Lower leg skin (tissue), 3 donors: ENCODE data around the gene EPHA6.

Source experiments
- POLR2A ChIP-seq, 2 donors: fragments of 450-650 bp; IDR thresholded peaks; one replicate each; pipeline ENCODE4 v1.6.1; 2016 to 2017; ENCODE audit warnings: antibody characterized with exemption in 2 of 2, mild to moderate bottlenecking in 1 of 2, moderate library complexity in 1 of 2
- TF ChIP-seq, protein P1 (sequence below), 3 donors: fragments of 450-650 bp; IDR thresholded peaks; one replicate each; pipeline ENCODE4 v1.5.1; 2016; ENCODE audit warnings: antibody characterized with exemption in 3 of 3, mild to moderate bottlenecking in 3 of 3, moderate library complexity in 2 of 3

DNA sequence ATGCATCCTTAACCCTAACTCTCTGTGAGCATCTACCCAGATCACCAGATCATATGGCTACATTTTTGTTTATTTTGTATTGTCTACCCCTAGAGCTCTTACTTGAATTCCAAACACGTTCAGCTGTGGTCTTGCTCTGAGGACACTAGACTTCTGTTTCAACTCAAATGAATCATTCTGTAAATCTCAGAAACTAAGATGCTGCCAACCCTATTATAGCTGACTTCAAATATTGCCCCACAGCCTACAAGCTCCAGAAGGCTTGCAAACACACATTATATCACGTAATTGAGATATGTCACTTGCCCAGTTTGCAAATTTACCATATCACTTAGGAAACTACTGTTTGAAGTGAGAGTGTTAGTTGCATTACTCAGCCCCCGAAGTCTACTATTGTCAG, 524.0 kb downstream of the EPHA6 start:
- TF ChIP-seq POLR2A (IDR thresholded peaks at IDR 0.05) = no peak
- TF ChIP-seq, protein P1, sequence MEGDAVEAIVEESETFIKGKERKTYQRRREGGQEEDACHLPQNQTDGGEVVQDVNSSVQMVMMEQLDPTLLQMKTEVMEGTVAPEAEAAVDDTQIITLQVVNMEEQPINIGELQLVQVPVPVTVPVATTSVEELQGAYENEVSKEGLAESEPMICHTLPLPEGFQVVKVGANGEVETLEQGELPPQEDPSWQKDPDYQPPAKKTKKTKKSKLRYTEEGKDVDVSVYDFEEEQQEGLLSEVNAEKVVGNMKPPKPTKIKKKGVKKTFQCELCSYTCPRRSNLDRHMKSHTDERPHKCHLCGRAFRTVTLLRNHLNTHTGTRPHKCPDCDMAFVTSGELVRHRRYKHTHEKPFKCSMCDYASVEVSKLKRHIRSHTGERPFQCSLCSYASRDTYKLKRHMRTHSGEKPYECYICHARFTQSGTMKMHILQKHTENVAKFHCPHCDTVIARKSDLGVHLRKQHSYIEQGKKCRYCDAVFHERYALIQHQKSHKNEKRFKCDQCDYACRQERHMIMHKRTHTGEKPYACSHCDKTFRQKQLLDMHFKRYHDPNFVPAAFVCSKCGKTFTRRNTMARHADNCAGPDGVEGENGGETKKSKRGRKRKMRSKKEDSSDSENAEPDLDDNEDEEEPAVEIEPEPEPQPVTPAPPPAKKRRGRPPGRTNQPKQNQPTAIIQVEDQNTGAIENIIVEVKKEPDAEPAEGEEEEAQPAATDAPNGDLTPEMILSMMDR (IDR thresholded peaks at IDR 0.05) = no peak
